KOPT-K1 (cell line): ENCODE results near the gene TCF7.

Experiments used
- H3K27ac ChIP-seq: fragments of 200-600 bp; sonication (generic); 2 replicates; pipeline ENCODE4 v1.5.1; 2016; ENCODE audit warnings: antibody characterized with exemption, mild to moderate bottlenecking, low read depth, low read length; ENCODE audit not compliant: poor library complexity, severe bottlenecking
- H3K36me3 ChIP-seq: fragments of 200-600 bp; sonication (generic); 2 replicates; pipeline ENCODE4 v1.5.1; 2017; ENCODE audit warnings: antibody characterized with exemption, mild to moderate bottlenecking, low read length, moderate library complexity; ENCODE audit not compliant: insufficient read depth
- H3K9me3 ChIP-seq: fragments of 200-600 bp; sonication (generic); 2 replicates; pipeline ENCODE4 v1.5.1; 2017; ENCODE audit warnings: antibody characterized with exemption, low read length, mild to moderate bottlenecking; ENCODE audit not compliant: insufficient read depth, poor library complexity, severe bottlenecking

The TCF7 gene

DNA sequence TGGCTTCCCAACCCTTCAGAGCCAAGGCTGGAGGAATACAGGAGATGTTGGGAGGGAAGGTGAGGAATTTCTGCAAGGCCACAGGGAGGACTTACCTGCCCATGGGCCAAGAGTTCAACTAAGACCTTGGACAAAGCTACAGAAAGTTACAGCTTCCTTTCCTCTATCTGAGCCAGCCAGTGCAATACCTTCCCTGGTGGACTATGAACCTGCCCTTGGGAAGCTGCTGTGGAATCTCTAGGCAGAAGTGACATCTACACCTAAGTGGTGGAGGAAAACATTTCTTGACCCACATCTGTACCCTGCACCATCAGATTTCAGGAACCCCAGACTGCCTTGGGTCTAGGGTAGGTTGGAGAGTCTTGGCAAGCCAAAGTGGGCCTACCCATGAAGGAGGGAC lies 69.0 kb downstream of the TCF7 start:
- Histone ChIP-seq H3K9me3 (no peaks in the 10 kb centered on the region), H3K27ac (no peak overlapping the region), H3K36me3 (no peaks in the 10 kb centered on the region)

DNA sequence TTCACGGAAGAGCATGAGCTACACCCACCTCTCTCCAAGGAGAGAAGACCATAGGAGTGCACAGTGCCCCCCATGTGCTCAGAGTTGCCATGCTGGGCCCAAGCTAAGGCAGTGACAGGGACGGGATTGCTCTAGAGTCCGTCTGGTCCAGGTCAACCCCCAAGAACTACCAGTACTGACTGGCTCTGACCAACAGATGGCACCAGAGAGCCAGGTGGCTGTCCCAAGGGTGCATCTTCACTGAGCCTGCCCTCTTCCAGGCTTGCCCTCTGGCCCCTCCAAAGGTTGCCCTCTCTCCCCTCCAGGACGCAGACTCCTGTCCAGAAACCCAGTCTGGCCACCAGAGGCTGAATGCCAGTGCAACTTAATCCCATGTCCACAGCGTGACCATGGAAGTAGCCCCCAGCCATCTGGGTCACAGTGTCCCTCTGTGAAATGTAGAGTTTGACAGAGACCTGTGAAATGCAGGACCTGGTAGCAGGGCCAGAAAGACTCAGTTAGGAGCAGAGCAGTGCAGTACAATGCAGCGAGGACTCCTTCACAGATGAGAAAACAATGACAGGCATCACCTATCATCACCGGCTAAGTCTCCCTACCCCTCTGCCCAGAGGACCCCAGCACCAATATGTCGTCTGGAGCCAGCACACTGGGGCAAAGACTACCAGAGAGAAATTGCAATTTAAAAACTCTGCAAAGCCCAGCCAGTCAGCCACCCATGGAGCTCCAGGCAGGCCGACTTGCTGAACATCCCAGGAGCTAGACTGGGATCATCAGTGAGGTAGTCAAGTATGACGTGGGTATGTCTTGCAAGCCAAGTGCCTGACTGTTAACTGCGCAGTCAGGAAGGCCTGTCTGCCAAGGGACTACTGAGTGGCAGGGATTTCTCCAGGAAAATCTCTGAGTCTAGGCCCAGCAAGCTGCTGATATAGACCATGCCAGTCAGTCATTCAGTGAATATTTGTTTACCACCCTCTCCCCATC lies 70.0 kb downstream of the TCF7 start:
- Histone ChIP-seq H3K36me3 (no peaks in the 10 kb centered on the region), H3K27ac (no peak overlapping the region), H3K9me3 (no peaks in the 10 kb centered on the region)

DNA sequence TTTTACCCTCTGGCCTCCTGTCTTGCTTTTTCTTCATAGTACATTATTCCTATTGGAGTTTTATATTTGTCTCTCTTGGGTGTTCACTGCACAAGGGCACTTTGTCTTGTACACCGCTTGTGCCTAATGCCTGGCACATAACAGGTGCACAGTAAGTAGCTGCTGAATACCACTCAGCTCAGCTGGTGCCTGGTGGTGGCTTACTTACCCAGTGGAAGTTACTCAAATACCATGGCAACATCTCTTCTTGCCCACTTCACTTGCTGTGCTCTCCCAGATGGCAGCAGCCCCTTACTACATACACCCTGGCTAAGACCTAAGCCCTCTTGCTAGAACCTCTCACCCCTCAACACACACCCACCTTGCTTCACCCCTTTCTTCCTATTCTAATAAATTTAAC lies 73.6 kb downstream of the TCF7 start:
- H3K36me3 ChIP-seq, result peaks cover 10% of the 10 kb centered on the region; the same call in 1 of the 2 replicates
- H3K9me3 ChIP-seq, result no peaks in the 10 kb centered on the region
- H3K27ac ChIP-seq, result no peak overlapping the region

- Histone ChIP-seq H3K9me3 (no peaks in the 10 kb centered on the region), H3K27ac (no peak overlapping the region)
Measured at GRCh38 chr5:134189031-134189430, 74.5 kb downstream of the TCF7 start.

GRCh38 chr5:134195666-134196065 lies 81.2 kb downstream of the TCF7 start:
- H3K9me3 ChIP-seq, result no peaks in the 10 kb centered on the region
- H3K36me3 ChIP-seq, result peaks cover 82% of the 10 kb centered on the region

More at GRCh38 chr5:134189031-134189430, 74.5 kb downstream of the TCF7 start:
- peaks cover 17% of the 10 kb centered on the region; the same call in 1 of the 2 replicates for H3K36me3 ChIP-seq

More at GRCh38 chr5:134195666-134196065, 81.2 kb downstream of the TCF7 start:
- no peak overlapping the region for H3K27ac ChIP-seq
